Measurements from ENCODE around the gene BMP7.

DNA sequence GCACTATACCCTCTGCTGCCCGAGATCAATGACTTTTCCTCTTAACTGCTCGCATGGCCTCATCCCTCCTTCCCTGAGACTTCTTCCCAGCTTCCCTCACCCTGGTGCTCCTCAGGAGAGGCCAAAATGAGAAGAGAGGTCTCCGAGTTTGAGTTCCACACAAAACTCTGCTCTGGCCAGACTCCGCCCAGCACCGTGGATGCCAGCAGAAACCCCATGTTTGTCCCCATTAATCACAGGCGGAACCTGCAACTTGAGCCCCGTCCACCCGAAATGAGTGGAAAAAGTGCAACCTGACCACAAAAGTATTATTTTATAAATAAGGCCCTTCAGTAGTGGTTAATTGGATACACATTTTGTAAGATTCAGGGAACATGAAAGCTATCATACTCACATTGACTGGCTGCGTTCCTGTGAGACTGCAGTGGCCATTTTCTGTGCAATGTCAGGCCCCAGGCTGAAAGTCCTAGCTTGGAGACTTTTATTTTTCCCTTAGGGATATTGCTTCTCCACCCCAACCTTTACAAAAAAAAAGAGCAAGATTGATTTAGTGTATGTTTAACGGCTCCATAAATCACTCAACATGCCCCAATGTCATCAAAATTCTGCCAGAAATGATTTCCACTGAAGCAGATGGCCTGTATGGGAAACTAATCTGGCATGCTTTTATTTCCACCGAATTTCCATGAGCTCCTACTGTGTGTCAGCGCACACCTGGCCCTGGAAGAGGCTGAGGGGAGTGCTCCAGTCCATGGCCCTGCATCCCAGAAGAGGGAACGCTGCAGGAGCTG is 134.6 kb downstream of the BMP7 start:
- TF ChIP-seq, protein P1, sequence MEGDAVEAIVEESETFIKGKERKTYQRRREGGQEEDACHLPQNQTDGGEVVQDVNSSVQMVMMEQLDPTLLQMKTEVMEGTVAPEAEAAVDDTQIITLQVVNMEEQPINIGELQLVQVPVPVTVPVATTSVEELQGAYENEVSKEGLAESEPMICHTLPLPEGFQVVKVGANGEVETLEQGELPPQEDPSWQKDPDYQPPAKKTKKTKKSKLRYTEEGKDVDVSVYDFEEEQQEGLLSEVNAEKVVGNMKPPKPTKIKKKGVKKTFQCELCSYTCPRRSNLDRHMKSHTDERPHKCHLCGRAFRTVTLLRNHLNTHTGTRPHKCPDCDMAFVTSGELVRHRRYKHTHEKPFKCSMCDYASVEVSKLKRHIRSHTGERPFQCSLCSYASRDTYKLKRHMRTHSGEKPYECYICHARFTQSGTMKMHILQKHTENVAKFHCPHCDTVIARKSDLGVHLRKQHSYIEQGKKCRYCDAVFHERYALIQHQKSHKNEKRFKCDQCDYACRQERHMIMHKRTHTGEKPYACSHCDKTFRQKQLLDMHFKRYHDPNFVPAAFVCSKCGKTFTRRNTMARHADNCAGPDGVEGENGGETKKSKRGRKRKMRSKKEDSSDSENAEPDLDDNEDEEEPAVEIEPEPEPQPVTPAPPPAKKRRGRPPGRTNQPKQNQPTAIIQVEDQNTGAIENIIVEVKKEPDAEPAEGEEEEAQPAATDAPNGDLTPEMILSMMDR (conservative IDR thresholded peaks at IDR 0.05): no peak
- TF ChIP-seq EZH2 (IDR thresholded peaks at IDR 0.05; ENCODE audit: low read depth): no peak
